Stimulated activated CD4-positive, alpha-beta T cell treated with anti-CD3 and anti-CD28 coated beads, Interleukin-1b, Interleukin-23, amount 100 ng/mL, for 48 hours (primary cell): Measurements from ENCODE around the gene PPM1M.
"Not testable (repeated sequence)": the region's sequence is repeated elsewhere in the genome, so short reads cannot be mapped to it uniquely, and the experiment has no call there.

Source experiments
- DNase-seq: peaks from one replicate; pipeline ENCODE4 v3.0.0-alpha.2; 2020

PPM1M gene

DNA sequence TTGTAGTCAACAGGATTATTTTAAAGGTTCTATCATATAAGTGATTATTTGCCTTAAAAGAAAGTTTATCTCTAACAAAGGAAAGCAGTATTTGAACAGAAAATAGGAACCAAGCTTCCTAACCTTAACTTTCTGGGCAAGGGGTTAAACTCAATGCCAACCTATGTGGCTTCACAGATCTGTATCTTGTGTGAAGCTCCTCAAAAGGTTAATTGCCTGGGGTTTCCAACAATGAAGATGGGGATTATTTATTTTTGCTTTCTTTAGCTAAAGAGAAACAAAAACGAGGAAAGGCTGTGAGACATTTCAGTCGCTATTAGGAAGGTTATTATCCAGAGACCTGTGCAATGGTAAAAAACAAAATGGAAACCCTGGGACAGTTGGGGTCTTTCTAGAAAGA lies 34.0 kb downstream of the PPM1M start:
- no peak for DNase-seq

DNA sequence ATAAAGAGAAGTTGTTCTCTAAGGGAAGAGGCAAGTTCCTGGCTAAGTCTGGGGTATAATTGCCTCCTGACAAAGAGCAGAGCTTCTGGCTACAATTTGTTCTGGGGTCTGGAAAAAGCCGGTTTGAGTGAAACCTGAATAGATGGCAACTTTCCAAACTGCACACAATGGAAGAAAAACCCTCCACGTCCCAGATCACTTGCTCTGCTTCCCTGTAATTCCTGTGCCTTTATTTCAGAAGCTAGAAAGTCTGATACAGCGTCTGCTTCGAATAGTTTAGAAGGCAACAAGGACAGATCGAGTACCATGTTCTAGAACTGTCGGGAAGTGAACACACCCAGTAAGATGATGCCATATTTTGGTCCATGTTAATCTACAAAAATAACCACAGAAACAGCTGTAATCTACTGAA lies 34.5 kb downstream of the PPM1M start:
- DNase-seq = no peak

DNA sequence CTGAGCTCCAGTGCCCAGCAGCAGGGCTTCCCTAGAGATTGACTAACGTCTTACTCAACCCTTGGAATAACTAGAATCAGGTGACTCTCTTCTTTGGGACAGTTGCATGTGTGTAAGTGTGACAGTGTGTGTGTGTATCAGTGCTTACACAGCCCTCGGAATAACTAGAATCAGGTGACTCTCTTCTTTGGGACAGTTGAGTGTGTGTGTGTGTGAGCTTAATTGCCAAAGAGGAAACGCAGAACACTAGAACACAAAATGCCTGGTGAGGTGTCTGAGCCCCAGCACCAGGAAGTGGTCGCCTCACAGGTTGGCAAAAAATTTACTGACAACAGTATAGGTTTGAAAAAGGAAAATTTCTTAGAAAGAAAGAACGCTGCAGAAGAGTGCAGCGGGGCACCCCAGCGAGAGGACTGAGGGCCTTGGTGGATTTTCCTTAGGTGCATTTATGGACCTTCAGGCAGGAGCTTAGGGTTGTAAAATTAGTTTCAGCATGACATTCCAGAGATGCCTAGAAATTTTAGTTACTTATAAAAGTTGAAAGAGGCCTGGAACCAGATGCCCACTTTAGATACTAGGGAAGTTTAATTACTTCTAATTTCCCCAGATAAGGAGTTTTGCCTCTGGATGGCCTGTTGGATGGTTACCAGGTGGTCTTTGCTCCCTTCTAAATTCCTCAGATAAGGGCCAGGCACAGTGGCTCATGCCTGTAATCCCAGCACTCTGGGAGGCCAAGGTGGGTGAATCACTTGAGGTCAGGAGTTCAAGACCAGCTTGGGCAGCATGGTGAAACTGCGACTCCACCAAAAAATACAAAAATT lies 36.6 kb downstream of the PPM1M start:
- DNase-seq = no peak

DNA sequence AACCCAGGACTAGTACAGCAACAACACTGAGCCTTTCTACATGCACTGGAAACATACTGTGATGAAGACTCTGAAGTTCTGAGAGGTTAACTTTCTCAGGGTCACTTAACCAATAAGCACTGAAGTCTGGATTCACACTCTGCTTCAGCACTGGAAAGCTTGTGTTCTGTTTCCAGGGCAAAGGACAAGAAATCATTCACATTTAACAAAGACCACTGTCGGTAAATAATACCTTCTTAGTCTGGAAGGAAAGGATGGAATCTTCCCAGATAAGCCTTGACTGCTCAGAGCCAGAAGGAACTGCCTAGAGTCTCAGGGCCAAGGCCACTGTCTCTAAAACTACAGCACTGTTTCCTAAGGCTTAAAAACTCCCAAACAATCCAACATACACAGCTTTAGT lies 37.7 kb downstream of the PPM1M start:
- DNase-seq = no peak

DNA sequence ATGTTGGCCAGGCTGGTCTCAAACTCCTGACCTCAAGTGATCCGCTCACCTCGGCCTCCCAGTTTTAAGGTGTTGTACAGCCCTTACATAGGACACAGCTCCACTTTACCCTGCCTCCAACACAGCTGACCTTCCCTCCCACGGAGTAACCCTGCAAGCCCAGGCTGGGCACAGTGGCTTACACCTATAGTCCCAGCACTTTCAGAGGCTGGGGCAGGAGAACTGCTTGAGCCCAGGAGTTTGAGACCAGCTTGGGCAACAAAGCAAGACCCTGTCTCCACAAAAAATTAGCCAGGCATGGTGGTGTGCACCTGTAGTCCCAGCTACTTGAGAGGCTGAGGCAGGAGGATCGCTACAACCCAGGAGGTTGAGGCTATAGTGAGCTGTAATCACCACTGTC lies 38.5 kb downstream of the PPM1M start:
- not testable (repeated sequence) for DNase-seq

DNA sequence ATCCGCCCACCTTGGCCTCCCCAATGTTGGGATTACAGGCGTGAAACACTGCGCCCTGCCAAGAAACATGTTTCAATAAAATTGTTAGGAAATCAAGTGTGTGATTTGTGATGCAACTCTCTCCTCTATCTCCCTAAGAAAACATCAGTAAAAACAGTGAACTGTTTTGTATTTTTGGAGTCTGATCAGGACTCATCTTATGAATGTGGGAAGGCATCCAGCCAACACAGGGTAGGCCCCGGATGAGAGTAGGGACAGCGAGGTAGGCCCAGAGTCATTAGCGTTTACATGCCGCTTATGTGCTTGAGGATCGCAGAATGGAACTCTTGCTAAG lies 41.2 kb downstream of the PPM1M start:
- no peak for DNase-seq

DNA sequence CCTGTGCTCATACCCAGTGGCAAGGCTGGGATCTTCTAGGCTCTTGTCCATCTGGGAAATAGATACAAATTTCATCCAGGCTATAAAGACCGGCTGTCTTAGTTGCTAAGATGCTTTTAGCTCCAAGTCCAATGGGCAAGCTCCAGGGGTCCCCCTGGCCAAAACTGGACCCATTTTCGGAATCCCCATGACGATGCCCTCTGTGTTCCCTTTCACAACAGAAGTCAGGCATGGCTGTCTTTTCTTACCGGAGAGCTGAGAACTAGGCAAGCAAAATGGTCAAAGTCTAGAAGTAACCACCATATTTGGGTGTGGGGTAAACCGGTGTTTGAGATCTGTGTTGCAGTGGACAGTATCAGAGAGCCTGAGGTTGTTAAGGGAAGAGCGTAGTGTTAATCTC lies 43.1 kb downstream of the PPM1M start:
- no peak for DNase-seq

DNA sequence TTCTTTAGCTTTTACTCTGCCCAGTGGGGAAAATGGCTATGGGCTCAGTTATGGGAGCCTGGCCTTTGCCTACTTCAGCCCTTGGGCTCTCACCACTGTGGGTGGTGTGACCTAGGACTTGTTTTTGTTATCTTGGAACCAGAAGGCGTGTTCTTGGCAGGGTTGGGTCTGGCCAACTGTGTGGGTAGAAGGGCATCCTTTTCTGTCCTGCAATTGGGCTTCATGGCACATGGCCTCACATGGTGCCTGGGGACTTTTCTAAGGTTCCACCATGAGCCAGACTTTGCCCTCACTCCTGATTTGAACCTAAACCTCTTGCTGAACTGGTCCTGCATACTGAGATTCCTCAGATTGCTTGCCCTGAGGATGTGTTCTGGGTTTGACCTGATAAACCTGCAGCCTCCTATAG lies 43.8 kb downstream of the PPM1M start:
- no peak for DNase-seq

GRCh38 chr3:52289747-52290595 lies 44.4 kb downstream of the PPM1M start:
- no peak for DNase-seq

GRCh38 chr3:52290596-52291507 lies 45.3 kb downstream of the PPM1M start:
- no peak for DNase-seq

DNA sequence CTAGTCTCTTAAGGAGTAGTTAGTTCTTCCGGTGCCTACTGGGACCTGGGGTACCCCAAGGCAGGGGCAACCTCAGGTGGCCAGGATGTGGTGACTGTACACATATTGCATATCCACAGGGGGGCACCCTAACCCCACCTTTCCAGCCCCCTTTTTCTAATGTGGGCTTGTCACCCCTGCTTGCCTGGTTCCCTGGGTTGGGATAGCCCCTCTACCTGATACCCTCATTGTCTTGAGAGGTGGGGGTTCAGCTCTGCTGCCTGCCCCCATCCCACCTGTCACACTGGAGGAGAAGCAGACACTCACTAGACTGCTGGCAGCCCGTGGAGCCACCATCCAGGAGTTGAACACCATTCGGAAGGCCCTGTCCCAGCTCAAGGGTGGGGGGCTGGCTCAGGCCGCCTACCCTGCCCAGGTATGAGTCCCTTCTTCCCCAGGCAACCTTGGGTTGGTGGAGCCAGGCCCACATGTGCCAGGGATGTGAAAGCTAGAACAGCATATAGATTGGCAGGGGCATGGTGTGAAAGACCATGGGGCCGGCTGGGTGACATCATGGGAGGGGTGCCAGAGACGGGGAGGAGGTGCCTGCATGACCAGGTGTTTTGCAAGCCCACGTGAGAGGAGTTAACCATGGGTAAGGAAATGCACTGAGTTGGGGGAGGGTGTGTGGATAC lies 46.1 kb downstream of the PPM1M start:
- DNase-seq = no peak

DNA sequence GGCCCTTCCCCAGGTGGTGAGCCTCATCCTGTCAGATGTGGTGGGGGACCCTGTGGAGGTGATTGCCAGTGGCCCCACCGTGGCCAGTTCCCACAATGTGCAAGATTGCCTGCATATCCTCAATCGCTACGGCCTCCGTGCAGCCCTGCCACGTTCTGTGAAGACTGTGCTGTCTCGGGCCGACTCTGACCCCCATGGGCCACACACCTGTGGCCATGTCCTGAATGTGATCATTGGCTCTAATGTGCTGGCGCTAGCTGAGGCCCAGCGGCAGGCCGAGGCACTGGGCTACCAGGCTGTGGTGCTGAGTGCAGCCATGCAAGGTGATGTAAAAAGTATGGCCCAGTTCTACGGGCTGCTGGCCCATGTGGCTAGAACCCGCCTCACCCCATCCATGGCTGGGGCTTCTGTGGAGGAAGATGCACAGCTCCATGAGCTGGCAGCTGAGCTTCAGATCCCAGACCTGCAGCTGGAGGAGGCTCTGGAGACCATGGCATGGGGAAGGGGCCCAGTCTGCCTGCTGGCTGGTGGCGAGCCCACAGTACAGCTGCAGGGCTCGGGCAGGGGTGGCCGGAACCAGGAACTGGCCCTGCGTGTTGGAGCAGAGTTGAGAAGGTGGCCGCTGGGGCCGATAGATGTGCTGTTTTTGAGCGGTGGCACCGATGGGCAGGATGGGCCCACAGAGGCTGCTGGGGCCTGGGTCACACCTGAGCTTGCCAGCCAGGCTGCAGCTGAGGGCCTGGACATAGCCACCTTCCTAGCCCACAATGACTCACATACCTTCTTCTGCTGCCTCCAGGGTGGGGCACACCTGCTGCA lies 46.9 kb downstream of the PPM1M start:
- DNase-seq = no peak

GRCh38 chr3:52293491-52294319 lies 48.1 kb downstream of the PPM1M start:
- no peak for DNase-seq

DNA sequence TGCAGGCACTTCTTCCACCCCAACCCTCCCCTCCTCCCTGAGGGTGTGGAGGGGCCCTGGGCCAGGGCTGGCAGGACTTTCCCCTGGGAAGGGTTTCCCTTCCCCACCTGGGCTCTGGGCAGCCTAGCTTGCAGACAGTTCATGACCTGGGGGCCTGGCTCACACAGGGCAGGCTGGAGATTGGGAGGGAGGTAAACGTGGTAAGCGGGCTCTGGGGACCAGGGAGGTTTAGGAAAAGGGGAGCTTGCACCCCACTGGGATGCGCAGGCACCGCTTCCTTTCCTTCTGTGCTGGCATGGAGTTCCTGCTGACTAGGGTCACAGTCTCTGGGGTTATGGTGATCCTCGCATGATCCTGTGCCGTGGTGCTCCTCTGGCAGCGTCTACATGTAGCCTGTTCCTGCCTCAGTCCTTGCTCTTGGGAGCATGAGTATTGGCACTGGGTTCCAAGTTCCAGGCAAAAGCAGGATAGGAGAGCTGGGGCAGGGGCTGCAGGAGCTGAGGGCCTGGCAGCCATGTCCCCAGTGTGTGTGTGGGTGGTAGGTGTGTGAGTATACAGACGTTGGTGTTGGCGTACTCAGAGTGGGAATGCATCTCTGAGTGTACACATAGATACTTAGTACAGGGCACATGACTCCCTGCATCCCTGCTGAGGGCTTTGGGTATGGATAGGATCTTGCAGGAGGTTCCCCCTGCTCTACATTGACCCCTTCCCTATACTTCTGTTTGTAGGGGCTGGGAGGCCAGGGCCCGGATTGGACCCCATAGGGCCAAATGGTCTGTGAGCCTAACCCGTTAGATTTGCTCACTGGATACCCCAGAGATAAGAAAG lies 49.0 kb downstream of the PPM1M start:
- DNase-seq = no peak

DNA sequence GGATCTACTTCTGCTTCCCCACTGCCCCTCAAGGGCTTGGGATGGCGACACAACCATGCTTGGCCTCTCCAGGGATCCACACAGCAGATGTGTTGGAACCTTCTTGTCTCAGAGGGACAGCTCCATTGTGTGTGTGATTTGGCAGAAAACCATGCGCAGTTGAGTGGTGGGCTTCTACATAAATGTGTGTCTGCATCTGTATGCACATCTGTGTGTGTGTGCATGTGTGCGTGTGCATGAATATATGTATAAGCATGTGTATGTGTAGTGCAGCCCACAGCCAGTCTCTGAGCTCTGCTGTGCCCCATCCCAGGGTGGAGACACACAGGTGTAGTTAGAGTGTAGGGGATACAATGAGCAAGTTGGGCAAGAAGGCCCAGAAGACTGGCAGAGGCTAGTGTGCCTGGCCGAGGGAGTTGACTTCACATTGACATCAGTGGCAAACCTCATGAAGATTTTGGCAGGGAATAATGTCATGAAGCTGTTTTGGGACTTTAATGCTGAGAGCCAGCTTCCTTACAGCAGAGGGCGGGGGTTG lies 50.2 kb downstream of the PPM1M start:
- DNase-seq = no peak

DNA sequence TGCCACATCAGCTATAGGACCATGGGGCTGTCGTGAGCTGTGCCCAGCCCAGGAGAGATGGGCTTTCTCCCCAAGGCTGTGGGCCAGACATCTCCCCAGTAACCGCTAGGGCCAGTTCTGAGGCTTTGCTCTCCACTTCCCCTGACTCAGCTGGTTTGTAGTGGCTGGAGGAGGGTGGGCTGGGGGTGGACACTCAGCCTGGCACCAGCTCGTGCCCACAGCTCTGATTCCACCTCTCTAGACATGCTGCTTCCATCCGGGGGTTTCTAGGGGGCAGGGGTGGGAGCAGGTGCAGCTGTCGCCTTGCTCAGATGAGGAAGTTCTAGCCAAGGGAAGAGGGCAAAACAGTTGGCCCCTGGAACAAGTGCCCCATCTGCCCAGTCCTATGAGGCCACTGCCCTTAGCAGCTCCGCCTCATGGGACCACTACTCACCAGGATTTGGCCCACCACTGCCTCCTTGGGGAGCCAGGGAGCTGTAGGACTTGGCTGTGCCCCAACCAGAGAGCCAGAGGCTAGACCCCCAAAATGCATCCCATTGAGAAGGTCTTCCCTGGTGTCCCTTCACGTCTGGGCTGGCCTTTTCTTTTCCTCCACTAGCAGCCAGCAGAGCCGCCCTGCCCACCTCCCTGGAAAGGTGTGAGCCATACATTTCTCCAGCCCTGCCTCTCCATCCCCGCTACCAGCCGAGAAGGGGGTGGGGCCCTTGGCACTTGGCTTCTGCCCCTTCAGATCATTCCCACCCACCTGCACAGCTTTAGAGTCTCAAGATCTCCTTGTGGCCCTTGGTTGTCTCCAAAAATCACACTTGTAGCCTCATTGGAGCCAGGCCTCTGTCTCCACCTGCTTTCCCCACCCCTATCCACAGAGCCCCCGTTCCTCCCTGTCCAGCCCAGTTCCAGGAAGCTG lies 51.9 kb downstream of the PPM1M start:
- no peak for DNase-seq

GRCh38 chr3:52298149-52299098 lies 52.9 kb downstream of the PPM1M start:
- no peak for DNase-seq
